Activated CD8-positive, alpha-beta memory T cell treated with anti-CD3 and anti-CD28 coated beads, Interleukin-2, amount 10 ng/mL, durations not matched to agents 7 days and 5 days (primary cell): ENCODE data around the gene ZHX3. TPM values are rescaled to one million over a fixed set of nuclear protein-coding genes. Genes with fewer than 3 reads are reported as not detected.

ENCODE experiments used
- ATAC-seq: fragments of 150-1000 bp; cut with Tn5 transposase; one replicate; pipeline ENCODE4 v1.10.0; 2021; ENCODE audit warnings: moderate library complexity
- CTCF ChIA-PET: fragments of 350-600 bp; sonication (Branson Sonifier 250); formaldehyde crosslinking; loops from one replicate; lab custom pipeline; 2021; ENCODE audit warnings: antibody characterized with exemption; lab: Charles Lee
- DNase-seq: peaks from one replicate; pipeline ENCODE4 v3.0.0-alpha.2; 2020
- H3K27ac Mint-ChIP-seq: one replicate; pipeline ENCODE4 v1.8.0; 2021; ENCODE audit warnings: mild to moderate bottlenecking, mixed read lengths
- H3K27me3 Mint-ChIP-seq: one replicate; pipeline ENCODE4 v1.8.0; 2021; ENCODE audit warnings: mixed read lengths
- H3K36me3 Mint-ChIP-seq: one replicate; pipeline ENCODE4 v1.8.0; 2021; ENCODE audit warnings: mild to moderate bottlenecking, mixed read lengths
- H3K4me1 Mint-ChIP-seq: one replicate; pipeline ENCODE4 v1.8.0; 2021; ENCODE audit warnings: mixed read lengths
- H3K4me3 Mint-ChIP-seq: one replicate; pipeline ENCODE4 v1.8.0; 2021; ENCODE audit warnings: mild to moderate bottlenecking, moderate library complexity, mixed read lengths
- H3K9me3 Mint-ChIP-seq: one replicate; pipeline ENCODE4 v1.8.0; 2022; ENCODE audit warnings: low read depth, mixed read lengths
- total RNA-seq, 2 experiments: library from RNA; stranded (reverse); gene quantifications; one replicate each; pipeline ENCODE4 v1.2.3, GENCODE V29; 2021

The ZHX3 gene
- total RNA-seq, 2 experiments from 2014 or later: 11.4 to 13.3 TPM

DNA sequence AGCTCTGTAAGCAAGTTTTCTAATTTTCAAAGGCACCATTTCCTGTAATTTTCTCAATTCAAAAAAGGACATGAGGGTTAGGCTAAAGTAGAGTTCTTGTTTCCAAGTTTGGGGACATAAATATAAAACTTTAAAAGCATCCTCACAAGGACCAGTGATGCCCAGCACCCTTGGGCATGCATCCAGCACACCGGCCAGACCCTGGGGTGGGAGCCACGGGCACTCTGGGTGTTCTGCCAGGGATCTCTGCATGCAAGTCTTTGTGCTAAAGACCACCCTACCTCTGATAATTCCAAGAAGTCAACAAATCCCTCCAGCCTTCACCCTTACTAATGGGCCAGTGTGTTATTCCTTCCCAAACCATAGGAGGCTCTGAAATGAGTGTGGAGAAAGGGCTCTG, 133.7 kb downstream of the ZHX3 start:
- Mint-ChIP-seq H3K9me3 (no peaks in the 10 kb centered on the region), H3K27ac (no peak overlapping the region), H3K36me3 (no peaks in the 10 kb centered on the region), H3K4me1 (peaks cover 14% of the 10 kb centered on the region), H3K27me3 (no peaks in the 10 kb centered on the region), H3K4me3 (no peak overlapping the region)
- no peak for DNase-seq
- ATAC-seq: no peak
- CTCF ChIA-PET: interaction anchor here (3.6 kb wide), 1 partner anchor 11 kb away, joined by 19 read pairs; no protein-coding TSS in a partner anchor

GRCh38 chr20:41183391-41183790, 134.1 kb downstream of the ZHX3 start:
- H3K27me3 Mint-ChIP-seq: no peaks in the 10 kb centered on the region
- DNase-seq (no peak), ATAC-seq (no peak)
- no peak overlapping the region for H3K27ac Mint-ChIP-seq
- no peaks in the 10 kb centered on the region for H3K36me3 Mint-ChIP-seq
- CTCF ChIA-PET: interaction anchor here (3.6 kb wide), 1 partner anchor 11 kb away, joined by 19 read pairs; no protein-coding TSS in a partner anchor
- no peaks in the 10 kb centered on the region for H3K9me3 Mint-ChIP-seq
- peaks cover 14% of the 10 kb centered on the region for H3K4me1 Mint-ChIP-seq
- H3K4me3 Mint-ChIP-seq: no peak overlapping the region

- DNase-seq: no peak
- Mint-ChIP-seq H3K4me3 (no peak overlapping the region), H3K27ac (no peak overlapping the region), H3K36me3 (no peaks in the 10 kb centered on the region), H3K9me3 (no peaks in the 10 kb centered on the region), H3K27me3 (no peaks in the 10 kb centered on the region), H3K4me1 (peaks cover 14% of the 10 kb centered on the region)
- CTCF ChIA-PET: interaction anchor here (3.6 kb wide), 1 partner anchor 10 kb away, joined by 19 read pairs; no protein-coding TSS in a partner anchor
- ATAC-seq: peak; percentile 41
Measured at GRCh38 chr20:41182296-41183212, 135.0 kb downstream of the ZHX3 start.

- Mint-ChIP-seq H3K27me3 (no peaks in the 10 kb centered on the region), H3K4me3 (no peak overlapping the region), H3K27ac (no peak overlapping the region), H3K36me3 (peaks cover under 1% of the 10 kb centered on the region), H3K9me3 (no peaks in the 10 kb centered on the region), H3K4me1 (peaks cover 14% of the 10 kb centered on the region)
- DNase-seq (no peak), ATAC-seq (peak; percentile 22)
- CTCF ChIA-PET: interaction anchor here (1.9 to 3.6 kb wide), 2 partner anchors 9 to 219 kb away, joined by 4 to 19 read pairs; no protein-coding TSS in a partner anchor
Measured at GRCh38 chr20:41181567-41181966, 136.0 kb downstream of the ZHX3 start.

- Mint-ChIP-seq H3K4me1 (peaks cover 17% of the 10 kb centered on the region), H3K27ac (no peak overlapping the region), H3K27me3 (no peaks in the 10 kb centered on the region), H3K9me3 (no peaks in the 10 kb centered on the region), H3K36me3 (peaks cover 5% of the 10 kb centered on the region), H3K4me3 (no peak overlapping the region)
- CTCF ChIA-PET: interaction anchor here (1.5 to 3.6 kb wide), 3 partner anchors 8 to 218 kb away, joined by 3 to 19 read pairs (median 4); no protein-coding TSS in a partner anchor
- DNase-seq: peak; percentile 40
- no peak for ATAC-seq
Measured at GRCh38 chr20:41180599-41181333, 136.8 kb downstream of the ZHX3 start.

DNA sequence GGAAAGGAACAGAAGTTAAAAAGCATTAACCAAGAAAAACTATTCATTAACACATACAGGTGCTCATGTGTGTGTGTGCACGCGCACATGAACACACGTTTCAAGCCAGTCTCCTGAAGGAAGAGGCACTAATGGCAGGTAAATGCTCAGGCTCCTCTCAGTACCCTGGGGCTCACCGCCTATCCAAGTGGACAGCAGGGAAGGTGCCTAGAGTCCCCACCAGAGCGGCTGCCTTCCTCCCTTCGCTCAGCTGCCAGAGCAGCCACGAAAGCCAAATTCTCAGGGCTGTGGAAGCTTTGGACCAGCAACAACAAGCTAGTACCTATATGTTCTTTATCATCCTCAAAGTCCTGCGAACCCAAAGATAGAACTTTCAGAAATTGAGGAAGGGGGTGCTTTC, 137.6 kb downstream of the ZHX3 start:
- CTCF ChIA-PET: interaction anchor here (1.5 to 1.9 kb wide), 2 partner anchors 159 to 217 kb away, joined by 3 to 4 read pairs; no protein-coding TSS in a partner anchor
- no peak overlapping the region for H3K4me3 Mint-ChIP-seq

GRCh38 chr20:41178904-41179432, 138.6 kb downstream of the ZHX3 start:
- ATAC-seq (no peak), DNase-seq (peak; percentile 25)
- H3K4me1 Mint-ChIP-seq: peaks cover 22% of the 10 kb centered on the region
- CTCF ChIA-PET: no interaction called here
- H3K9me3 Mint-ChIP-seq: no peaks in the 10 kb centered on the region
- peaks cover 13% of the 10 kb centered on the region for H3K36me3 Mint-ChIP-seq
- no peak overlapping the region for H3K4me3 Mint-ChIP-seq
- no peaks in the 10 kb centered on the region for H3K27me3 Mint-ChIP-seq
- H3K27ac Mint-ChIP-seq: peak overlapping the region; percentile 4

More for the DNA sequence above, 137.6 kb downstream of the ZHX3 start:
- peaks cover 6% of the 10 kb centered on the region for H3K36me3 Mint-ChIP-seq
- H3K9me3 Mint-ChIP-seq: no peaks in the 10 kb centered on the region
- no peak for ATAC-seq
- peaks cover 18% of the 10 kb centered on the region for H3K4me1 Mint-ChIP-seq
- peak; percentile 38 for DNase-seq
- no peaks in the 10 kb centered on the region for H3K27me3 Mint-ChIP-seq
- no peak overlapping the region for H3K27ac Mint-ChIP-seq

- peaks cover 22% of the 10 kb centered on the region for H3K4me1 Mint-ChIP-seq
- CTCF ChIA-PET: no interaction called here
- H3K36me3 Mint-ChIP-seq: peaks cover 17% of the 10 kb centered on the region
- DNase-seq: peak; percentile 37
- H3K9me3 Mint-ChIP-seq: no peaks in the 10 kb centered on the region
- ATAC-seq: no peak
- H3K27ac Mint-ChIP-seq: peak overlapping the region; percentile 4
- H3K27me3 Mint-ChIP-seq: no peaks in the 10 kb centered on the region
- H3K4me3 Mint-ChIP-seq: no peak overlapping the region
Measured at GRCh38 chr20:41178495-41178894, 139.0 kb downstream of the ZHX3 start.

DNA sequence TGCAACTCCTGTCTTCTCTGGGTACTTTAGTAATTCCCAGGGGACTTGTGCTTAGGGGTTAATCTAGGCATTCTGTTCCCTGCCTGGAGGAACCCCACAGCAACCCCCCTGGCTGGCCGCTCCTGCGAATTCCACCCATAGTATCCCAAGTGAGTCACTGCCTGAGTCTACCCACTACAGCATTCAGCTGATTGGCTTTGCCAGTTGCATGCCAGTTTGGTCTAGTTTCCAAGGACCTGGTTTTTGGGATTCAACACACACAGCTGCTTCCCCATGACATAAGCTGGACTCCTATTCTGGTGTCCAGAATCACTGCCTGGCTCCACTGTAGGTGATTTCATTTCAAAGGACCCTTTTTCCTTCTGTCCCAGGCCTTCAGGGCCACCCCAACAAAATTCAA, 139.9 kb downstream of the ZHX3 start:
- CTCF ChIA-PET: interaction anchor here (0.5 to 1.0 kb wide), 2 partner anchors 45 to 161 kb away, joined by 4 read pairs; no protein-coding TSS in a partner anchor
- H3K4me3 Mint-ChIP-seq: no peak overlapping the region
- DNase-seq: peak; percentile 40
- peaks cover 22% of the 10 kb centered on the region for H3K4me1 Mint-ChIP-seq
- no peaks in the 10 kb centered on the region for H3K27me3 Mint-ChIP-seq
- H3K9me3 Mint-ChIP-seq: no peaks in the 10 kb centered on the region
- H3K36me3 Mint-ChIP-seq: peaks cover 25% of the 10 kb centered on the region
- ATAC-seq: no peak
- H3K27ac Mint-ChIP-seq: peak overlapping the region; percentile 21

- H3K27me3 Mint-ChIP-seq: no peaks in the 10 kb centered on the region
- H3K27ac Mint-ChIP-seq: no peak overlapping the region
- no peaks in the 10 kb centered on the region for H3K9me3 Mint-ChIP-seq
- peaks cover 27% of the 10 kb centered on the region for H3K36me3 Mint-ChIP-seq
- peaks cover 17% of the 10 kb centered on the region for H3K4me1 Mint-ChIP-seq
- ATAC-seq (no peak), DNase-seq (peak; percentile 38)
- no peak overlapping the region for H3K4me3 Mint-ChIP-seq
- CTCF ChIA-PET: interaction anchor here (1.0 to 1.7 kb wide), 5 partner anchors 10 to 161 kb away, joined by 3 to 6 read pairs (median 4); no protein-coding TSS in a partner anchor
Measured at GRCh38 chr20:41176711-41177552, 140.6 kb downstream of the ZHX3 start.

DNA sequence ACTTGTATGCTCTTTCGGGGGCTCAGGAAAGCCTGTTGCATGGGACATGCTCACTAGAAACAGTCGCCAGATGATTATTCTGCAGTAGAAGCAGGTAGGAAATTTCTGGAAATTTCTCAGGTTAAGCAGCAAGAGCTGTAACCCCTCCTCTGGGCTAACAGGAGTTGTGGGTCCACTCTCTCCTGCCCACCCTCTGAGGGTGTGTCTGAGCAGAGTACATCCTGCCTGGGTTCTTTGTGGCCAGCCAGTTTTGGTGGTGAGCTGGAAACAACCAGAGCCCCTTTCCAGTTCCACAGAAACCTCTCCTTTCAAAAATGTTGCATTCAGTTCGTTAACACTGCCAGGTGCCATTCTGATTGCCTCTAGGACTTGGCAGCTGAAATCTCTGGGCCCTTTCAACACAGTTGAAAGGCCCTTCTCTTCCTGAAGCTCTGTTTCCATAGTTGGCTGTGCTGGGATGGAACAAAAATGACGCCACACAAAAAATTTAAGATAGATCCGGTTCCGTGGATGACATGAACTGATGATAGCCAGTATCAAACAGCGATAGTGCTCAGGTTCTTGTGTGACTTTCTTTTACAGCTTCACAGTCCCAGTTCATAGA, 141.7 kb downstream of the ZHX3 start:
- Mint-ChIP-seq H3K4me3 (no peak overlapping the region), H3K9me3 (no peaks in the 10 kb centered on the region), H3K27me3 (no peaks in the 10 kb centered on the region), H3K4me1 (peaks cover 13% of the 10 kb centered on the region), H3K27ac (no peak overlapping the region), H3K36me3 (peaks cover 34% of the 10 kb centered on the region)
- no peak for ATAC-seq
- CTCF ChIA-PET: interaction anchor here (0.8 to 2.3 kb wide), 6 partner anchors 9 to 164 kb away, joined by 3 to 10 read pairs (median 4); partner anchors contain the start of gene LPIN3
- no peak for DNase-seq

DNA sequence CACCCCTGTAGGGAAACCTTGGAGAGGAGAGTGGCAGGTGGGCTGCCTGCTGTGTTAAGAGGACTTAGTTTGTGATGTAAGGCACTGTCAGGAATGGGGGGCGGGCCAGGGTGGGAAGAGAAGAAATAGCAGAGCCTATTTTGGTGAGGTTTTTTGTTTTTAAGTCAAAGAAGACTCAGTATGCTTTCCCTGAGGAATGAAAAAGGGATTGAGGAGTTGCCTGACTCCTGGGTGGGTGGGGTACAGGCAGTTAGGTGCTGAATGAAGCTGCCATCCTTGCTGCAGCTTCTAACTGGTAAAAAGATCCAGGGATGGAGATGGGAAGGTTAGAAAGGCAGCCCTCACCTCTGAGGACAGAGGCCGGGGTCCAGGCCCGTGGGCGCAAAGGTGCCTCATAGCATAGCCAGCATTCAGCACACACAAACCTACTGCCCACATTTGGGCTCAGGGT, 142.3 kb downstream of the ZHX3 start:
- peak; percentile 14 for DNase-seq
- Mint-ChIP-seq H3K4me1 (peaks cover 15% of the 10 kb centered on the region), H3K27ac (no peak overlapping the region), H3K27me3 (no peaks in the 10 kb centered on the region), H3K4me3 (no peak overlapping the region), H3K9me3 (no peaks in the 10 kb centered on the region), H3K36me3 (peaks cover 40% of the 10 kb centered on the region)
- CTCF ChIA-PET: interaction anchor here (1.5 to 2.3 kb wide), 3 partner anchors 8 to 165 kb away, joined by 4 to 10 read pairs (median 6); partner anchors contain the start of gene LPIN3
- ATAC-seq: no peak
